ENCODE data around the gene GINS3.

Gene GINS3

DNA sequence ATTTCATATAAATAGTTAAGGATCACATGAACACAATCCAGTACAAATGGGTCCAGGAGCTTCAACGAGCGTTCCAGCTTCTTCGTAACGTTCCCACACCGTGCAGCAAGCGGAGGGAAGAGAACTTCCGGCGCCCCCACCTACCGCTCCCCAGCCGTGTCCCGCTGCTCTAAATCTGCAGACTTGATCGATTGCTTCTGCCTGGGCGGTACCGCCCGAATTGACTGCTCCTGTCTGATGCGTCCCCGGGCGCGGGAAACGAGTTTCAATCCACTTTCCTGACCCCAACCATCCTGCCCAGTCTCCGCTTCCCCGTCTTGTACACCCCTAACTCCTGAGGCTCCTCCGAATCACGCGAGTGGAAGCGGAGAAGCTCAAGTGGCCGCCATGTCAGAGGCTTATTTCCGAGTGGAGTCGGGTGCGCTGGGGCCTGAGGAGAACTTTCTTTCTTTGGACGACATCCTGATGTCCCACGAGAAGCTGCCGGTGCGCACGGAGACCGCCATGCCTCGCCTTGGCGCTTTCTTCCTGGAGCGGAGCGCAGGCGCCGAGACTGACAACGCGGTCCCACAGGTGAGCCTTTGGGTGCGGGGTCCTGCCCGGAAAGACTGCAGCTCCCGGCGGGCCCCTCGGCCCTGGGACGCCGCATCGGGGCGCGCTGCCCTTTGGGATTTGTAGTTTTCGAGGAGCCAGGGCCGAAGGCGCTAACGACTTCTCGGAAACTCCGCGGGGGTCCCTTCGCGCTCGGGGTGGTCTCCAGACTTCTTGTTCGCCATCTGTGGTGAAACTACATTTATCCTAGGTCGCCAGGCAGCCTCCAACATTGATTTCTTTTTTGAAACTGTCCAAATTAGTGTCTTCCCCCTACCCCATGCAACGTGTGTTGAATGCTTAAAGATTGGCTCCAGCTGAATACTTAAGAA is at the start of gene GINS3:
GINS3 (plus strand) TSS at position 257 of the 923 bp plus-strand sequence; CDS start at position 388, 131 bp downstream.
- no peak for FAIRE-seq

DNA sequence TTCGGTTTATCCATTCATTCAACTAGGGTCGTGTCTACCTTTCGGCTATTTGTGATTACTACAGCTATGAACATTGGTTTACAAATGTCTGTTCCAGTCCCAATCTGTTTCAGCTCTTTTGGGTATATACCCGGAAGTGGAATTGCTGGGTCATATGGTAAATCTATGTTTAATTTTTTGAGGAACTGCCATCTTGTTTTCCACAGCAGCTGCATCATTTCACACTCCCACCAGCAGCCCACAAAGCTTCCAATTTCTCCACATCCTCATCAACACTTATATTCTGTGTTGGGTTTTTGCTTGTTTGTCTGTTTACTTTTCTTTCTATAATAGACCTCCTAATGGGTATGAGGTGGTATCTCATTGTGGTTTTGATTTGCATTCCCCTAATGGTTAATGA is 48.7 kb upstream of the GINS3 start:
- no peak for FAIRE-seq

DNA sequence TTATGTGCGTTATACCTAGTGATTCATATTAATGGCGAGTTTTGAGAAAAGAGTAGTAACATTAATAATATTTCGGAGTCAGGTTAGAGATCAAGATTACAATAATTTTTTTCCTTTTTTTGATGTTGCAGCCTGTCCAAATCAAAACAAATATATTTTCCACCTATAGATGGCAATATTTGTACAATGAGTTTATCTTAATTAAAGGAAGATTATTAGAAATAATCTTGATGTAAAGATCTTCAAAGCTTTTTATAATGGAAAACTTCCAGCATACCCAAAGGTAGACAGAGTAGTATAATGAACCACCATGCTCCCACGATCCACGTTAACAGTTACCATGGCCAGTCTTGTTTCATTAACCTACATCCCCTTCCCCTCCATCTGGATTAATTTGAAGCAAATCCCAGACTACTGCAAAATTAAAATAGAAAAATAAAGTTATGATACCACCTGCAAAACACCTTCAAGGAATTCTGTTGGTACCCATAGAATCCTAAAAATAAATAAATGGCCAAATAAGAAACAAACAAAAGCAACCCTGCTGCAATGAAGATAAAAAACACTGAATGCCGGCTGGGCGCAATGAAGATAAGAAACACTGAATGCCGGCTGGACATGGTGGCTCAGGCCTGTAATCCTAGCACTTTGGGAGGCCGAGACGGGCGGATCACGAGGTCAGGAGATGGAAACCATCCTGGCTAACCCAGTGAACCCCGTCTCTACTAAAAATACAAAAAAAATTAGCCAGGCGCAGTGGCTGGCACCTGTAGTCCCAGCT is 46.5 kb upstream of the GINS3 start:
- no peak for FAIRE-seq

DNA sequence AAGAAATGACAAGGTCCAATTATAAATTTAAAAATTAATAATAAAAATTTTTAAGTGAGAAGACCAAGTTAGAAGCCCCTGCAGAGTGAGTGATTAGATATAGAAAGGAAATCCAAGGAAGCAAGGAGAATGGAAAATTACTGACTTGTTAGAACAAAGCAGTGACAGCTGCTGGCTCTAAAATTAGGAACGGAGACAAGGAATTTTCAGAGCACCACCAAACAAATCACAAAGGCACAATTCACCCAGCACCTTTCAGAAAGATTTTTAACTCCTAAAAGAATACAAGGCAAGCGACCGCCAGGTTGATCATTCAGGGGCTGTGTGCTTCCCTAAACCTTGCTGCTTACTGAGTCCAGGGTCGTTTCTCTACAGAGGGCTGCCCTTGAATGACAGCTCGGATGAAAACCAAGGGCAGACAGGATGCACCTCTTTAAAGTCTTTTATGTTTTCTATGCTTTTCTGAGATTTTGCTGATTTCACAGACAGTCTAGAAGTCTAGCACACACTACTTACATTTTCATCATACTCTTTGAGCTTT is 45.4 kb upstream of the GINS3 start:
- FAIRE-seq, result no peak

DNA sequence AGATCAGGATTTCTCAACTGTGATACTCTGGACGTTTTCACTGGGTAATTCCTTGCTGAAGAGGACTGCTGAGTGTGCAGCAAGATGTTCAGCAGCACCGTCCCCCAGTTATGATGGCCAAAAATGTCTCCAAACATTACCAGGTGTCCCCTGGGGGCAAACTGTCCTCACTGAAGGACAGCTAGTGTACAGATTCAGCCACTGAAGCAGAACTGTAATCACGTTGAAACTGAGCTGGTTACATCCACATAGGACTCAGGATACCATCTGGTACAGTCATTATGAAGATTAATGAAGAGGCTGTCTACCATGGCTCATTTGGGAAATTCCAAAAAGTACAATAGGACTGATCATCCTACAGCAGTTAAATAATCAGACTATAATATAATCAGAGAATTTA is 43.3 kb upstream of the GINS3 start:
- no peak for FAIRE-seq

DNA sequence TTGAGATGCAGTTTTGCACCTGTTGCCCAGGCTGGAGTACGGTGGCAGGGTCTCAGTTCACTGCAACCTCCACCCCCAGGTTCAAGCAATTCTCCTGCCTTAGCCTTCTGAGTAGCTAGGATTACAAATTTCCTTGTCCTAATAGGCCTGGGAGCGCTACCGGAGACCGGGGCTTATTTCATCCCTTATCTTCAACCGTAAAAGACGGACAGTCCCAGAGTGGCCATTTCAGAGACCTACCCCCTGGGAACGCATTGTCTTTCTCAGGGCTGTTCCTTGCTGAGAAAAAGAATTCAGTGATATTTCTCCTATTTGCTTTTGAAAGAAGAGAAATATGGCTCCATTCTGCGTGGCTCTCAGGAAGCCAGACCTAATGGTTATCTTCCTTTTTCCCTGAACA is 39.6 kb upstream of the GINS3 start:
- FAIRE-seq, result no peak

DNA sequence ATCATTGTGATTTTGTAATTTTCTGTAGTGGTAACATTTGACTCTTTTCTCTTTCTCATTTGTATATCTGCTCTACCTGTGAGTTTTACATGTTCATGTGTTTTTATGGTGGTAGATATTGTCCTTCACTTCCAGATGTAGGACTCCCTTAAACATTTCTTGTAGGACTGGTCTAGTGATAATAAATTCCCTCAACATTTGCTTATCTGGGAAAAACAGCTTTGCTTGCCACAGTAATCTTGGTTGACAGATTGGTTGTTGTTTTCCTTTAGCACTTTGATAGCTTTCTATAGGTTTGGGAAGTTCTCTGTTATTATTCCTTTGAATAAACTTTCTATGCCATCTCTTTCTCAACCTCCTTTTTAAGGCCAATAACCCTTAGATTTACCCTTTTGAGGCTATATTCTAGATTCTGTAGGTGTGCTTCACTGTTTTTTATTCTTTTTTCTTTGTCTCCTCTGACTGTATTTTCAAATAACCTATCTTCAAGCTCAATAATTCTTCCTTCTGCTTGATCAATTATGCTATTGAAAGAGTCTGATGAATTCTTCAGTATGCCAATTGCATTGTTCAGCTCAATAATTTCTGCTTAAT is 32.1 kb upstream of the GINS3 start:
- no peak for FAIRE-seq

DNA sequence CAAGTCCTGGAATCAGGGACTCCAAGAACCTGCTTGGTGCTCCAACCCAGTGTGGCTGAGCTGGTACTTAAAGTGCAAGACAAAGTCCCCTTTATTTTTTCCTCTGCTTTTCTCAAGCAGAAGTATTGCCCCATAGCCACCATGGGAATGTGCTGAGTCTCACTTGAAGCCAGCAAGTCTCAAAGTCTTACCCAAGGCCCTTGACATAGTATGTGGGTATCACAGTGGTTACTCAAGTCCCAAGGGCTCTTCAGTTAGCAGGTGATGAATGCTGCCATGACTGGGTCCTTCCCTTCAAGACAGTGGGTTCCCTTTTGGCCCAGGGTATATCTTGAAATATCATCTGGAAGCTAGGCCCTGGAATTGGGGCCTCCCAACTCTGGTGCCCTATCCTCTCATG is 30.5 kb upstream of the GINS3 start:
- FAIRE-seq, result no peak

DNA sequence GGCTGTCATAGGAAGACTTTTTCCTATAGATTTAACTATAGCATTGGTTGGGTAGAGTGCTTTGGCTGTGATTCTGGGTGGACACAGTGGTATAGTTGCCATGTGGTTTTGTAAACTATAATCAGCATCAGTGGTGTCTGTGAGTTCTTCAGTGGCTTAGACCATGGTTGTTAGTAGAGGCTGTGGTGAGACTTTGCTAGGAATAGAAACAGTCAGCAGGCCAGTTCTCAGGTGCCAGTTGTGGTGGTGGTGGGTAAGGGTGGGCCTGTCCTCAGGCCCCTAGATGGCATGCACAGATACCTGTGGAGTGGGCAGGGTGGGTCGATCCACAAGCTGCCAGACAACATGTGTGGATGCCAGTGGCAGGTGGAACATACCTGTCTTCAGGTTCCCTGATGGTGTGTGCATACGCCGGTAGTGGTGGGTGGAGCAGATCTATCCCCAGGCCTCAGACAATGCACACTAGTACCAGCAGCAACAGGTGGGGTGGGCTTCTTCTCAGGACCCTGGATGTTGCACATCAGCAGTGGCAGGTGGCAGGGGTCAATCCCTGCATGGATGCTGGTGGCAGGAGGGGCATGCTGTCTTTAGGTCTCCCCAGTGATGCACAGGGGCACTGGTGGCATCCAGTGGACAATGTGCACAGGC is 28.4 kb upstream of the GINS3 start:
- no peak for FAIRE-seq

DNA sequence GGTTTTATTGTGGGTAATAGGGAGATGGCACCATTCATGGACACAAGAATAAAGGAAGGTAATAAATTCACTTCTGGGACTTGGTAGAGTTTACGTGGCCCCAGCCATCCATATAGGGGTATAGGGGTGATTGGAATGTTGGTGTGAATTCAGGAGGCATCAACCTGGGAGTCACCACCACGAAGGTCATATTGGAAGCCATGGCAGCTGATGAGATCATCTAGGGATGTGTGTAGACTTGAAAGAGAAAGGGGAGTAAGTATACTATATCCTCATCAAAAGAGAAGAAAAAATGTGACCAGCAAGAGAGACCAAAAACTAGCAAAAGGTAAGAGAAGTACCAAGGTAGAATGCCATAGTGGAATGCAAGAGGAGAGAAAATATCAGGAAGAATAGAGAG is 26.6 kb upstream of the GINS3 start:
- FAIRE-seq, result no peak

DNA sequence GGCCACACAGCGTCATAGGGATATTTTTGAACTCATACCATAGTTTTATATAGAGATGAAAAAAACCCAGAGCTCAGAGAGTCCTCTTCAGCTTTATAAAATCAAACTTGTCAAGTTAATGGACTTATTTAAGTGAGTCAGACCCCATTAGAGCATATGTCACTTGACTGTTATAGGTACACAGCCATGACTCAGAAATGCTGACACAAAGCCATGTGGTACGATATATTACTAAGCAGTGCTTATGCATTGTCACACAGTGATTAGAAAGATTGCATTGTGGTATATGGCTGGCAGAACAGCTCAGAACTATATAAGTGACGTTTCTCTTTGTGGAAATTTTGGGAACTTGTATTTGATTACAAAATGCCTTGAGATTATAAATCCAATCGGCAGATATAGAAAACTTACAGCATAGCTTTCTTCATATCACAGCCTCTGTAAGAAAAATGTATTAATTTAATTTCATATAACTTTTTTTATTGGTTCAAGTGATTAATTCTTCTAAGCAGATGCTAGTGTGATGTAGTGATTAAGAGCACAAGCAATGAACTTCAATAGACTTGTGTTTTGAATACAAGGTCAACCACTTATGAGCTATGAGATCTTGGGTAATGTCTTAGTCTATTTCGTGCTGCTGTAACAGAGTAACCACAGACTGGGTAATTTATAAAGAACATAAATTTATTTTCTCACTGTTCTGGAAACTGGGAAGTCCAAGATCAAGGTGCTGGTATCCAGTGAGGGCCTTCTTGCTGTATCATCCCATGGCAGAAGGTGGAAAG is 25.8 kb upstream of the GINS3 start:
- no peak for FAIRE-seq

DNA sequence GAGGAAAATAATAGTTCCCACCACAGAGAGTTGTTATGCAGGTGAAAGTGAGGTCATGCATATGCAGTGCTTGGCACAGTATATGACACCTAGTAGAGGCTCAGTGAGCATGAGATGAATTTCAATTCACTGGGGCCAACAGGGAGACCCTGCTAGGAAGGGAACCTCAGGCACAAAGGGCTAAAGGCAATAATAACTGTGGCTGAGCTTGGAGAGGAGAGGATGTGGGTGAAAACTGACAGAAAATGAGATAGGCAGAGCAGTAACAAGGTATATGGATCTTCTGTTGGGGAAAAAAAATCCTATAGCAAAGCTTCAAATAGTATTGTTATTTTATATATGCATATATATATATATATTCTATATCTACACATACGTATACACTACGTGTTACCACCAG is 25.0 kb upstream of the GINS3 start:
- FAIRE-seq, result no peak

DNA sequence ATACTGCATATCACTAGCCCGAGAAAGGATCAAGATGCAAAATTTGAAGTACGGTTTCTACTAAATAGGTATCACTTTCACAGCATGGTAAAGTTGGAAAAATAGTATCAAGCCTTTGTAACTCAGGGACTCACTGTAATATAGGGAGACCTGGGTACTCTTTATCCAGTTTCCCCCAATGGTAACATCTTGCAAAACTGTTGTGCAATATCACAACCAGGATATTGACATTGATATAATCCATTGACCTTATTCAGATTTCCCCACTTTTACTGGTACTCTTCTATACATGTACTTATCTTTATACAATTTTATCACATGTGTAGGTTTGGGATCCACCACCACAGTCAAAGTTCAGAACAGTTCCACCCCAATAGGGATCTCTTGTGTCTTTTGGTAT is 20.4 kb upstream of the GINS3 start:
- FAIRE-seq, result no peak

DNA sequence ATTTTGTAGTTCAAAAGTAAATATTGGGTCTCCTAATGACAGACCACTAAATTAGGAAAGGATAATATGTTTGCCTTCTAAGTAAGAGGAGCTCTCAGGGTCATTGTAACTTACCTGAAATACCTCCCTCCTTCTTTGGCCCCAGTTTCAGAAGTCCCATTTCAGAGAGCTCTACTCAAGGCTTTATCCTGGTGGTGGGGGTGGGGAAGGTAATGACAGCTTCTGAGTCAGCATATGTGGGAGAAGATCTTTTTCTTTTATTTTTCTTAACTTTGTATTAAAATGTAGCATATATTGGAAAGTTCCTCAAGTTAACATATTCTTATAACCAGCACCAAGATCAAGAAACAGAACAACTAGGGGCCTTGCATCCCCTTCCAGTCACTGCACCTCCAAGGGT is 16.9 kb upstream of the GINS3 start:
- no peak for FAIRE-seq

DNA sequence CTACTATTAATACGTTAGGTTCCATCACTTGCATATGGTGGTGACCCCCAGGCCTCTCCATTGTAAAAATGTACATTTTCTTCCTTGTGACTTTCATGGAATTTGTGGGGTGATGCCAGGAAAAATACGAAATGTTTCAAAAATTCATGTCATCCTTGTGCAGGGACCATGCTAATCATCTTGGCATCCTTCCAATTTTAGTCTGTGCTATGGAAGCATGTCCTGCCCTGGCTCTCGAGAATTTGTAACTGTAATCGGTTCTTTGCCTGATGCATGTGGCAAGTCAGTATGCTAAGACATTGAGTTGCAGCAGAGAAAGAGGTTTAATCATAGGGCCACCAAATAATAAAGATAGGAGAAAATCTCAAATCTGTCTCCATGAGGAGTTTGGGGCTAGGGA is 14.3 kb upstream of the GINS3 start:
- FAIRE-seq, result no peak

DNA sequence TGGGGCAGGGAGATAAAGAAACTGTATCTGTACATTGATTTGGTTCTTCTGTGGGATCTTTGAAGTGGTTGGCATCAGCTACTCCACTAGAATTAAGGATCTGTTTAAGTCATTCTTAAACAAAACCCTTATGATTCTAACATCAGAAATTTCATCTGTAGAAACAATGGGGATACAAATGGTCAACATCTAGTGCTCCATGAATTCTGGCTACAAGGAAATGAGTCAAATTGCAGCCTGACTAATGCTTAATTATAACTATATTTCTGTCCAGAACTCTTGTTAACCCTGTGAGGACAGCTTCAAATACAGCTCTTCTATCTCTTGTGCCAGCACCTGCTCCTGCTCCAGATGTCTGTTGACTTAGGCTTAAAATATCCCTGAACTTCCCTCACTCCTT is 13.9 kb upstream of the GINS3 start:
- FAIRE-seq, result no peak

DNA sequence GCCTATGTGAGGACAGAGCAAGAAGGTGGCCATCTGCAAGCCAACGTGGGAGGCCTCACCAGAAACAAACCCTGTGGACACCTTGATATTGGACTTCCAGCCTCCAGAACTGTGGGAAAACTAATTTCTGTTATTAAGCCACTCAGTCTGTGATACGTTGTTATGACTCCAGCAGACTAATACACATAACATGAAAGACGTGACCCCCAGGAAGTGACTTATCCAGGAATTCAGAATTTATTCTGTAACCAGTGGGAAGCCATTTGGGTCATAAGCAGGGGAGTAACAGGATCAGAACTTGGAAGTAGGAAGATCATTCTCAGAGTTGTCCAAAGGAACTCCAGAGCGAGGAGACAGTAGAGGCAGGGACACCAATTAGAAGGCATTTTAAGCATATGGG is 12.5 kb upstream of the GINS3 start:
- no peak for FAIRE-seq

DNA sequence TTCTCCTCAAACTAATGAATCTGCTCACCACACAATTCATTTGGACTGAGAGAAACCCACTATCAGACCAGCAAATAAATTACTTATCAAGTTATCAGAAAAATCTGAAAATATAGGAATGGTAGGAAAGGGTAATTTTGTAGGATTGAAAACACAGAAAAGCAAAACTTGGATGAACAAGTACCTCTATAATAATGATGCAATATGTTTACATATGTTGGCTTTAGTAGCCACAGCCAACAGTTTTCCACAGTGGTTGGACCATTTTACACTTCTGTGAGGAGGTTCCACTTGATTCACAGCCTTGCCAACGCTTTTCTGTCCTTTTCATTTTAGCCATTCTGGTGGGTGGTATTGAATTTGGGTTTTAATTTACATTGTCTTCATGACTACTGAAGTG is 10.6 kb upstream of the GINS3 start:
- no peak for FAIRE-seq

DNA sequence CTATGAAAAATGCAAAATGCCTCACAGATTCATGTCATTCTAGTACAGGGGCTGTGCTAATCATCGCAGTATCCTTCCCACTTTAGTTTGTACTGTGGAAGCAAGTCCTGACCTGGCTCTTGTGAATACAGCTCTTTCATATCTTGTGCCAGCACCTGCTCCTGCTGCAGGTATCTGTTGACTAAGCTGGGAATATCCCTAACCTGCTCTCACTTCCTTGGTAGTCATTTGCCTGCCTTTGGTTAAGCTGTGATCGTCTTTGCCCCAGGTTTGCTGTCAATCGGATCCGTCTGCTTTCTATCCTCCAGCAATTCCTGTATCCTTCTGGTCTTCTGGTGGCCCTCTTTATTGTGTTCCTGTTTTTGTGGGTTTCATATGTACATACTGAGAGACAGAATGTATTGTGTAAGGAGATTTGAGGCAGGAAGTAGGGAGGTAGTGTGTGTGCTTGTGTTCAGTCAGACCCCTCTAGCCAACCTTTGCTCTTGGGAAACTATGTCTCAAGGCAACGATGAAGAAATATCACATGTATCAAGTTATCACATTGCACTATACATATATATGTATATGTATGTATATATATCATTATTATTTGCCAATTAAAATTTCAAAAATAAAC is 7.7 kb upstream of the GINS3 start:
- no peak for FAIRE-seq

DNA sequence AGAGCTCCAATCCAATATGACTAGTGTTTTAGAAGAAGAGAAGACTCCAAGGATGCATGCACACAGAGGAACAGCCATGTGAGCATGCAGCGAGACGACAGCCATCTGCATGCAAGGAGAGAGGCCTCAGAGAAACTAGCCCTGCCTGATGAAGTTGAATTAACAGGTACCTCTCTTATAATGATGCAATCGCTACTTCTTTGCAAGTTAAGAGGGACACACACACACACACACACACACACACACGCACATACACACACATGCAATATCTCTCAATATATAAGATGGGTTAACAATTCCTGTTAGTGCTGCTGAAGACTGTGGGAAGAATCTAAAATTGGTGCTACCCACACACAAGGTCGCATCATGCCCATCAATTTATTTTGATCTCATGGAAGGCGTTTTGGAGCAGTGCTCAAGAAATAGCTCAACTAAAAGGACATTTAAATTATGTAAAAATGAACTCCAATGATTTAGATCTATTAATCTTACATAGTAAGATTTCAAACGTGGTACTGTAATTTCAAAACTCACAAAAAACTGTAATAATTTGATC is 7.0 kb upstream of the GINS3 start:
- FAIRE-seq, result no peak

DNA sequence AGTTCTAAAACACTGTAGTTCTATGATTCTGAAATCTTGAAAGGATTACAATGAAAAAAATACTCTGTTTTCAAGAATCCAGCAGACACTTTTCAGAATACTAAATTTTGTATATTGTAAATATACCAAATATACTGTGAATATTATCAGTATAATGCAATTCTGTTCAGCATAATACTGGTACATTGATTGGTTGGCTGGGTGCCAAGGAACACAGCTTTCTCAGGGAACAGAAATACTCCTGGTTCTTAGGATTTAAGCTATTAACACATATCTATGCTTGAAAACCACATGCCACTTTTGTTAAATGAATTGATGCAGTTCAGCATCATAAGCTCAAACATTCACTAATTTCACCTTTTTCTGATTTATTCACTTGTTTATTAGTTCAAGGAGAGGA is 2.5 kb upstream of the GINS3 start:
- FAIRE-seq, result no peak
